Common myeloid progenitor, CD34-positive (primary cell): ENCODE results near the gene TMEM190.

Experiments
- CTCF ChIA-PET: fragments of 350-600 bp; sonication (Branson Sonifier 250); formaldehyde crosslinking; loops from one replicate; lab custom pipeline; 2021; ENCODE audit warnings: antibody characterized with exemption; lab: Charles Lee
- POLR2A ChIA-PET: fragments of 350-600 bp; sonication (Branson Sonifier 250); formaldehyde crosslinking; loops from one replicate; lab custom pipeline; 2021; ENCODE audit warnings: antibody characterized with exemption; lab: Charles Lee
- DNase-seq, 3 donors: peaks; one replicate each; pipeline versions ENCODE4 v3.0.0 to v3.0.0-alpha.2; 2013
- H3K27ac ChIP-seq, 2 experiments: 1 replicate in 1 of 2; 2 replicates in 1 of 2; pipeline ENCODE4 v1.7.0; 2013; ENCODE audit warnings: inconsistent platforms in 2 of 2, low read length in 2 of 2, mild to moderate bottlenecking in 2 of 2, low read depth in 1 of 2, moderate library complexity in 1 of 2; ENCODE audit not compliant: severe bottlenecking in 2 of 2, insufficient read depth in 1 of 2, poor library complexity in 1 of 2
- H3K27me3 ChIP-seq, 5 experiments: replicated peaks in 2 of 5; 1 replicate in 3 of 5; 2 replicates in 2 of 5; pipeline versions ENCODE4 v1.6.1 to v1.7.0; 2013; ENCODE audit warnings: low read length in 4 of 5, mild to moderate bottlenecking in 2 of 5, moderate library complexity in 2 of 5, inconsistent platforms in 1 of 5; ENCODE audit not compliant: insufficient read depth in 5 of 5, control insufficient read depth in 4 of 5
- H3K36me3 ChIP-seq, 4 experiments: 1 replicate in 2 of 4; 2 replicates in 2 of 4; pipeline versions ENCODE4 v1.6.1 to v1.7.0; 2013; ENCODE audit warnings: low read length in 3 of 4, control low read depth in 1 of 4, mild to moderate bottlenecking in 1 of 4; ENCODE audit not compliant: control insufficient read depth in 4 of 4, insufficient read depth in 4 of 4
- H3K4me1 ChIP-seq, 4 experiments: 1 replicate in 3 of 4; 2 replicates in 1 of 4; pipeline versions ENCODE4 v1.6.1 to v1.7.1; 2013; ENCODE audit warnings: low read length in 3 of 4, mild to moderate bottlenecking in 3 of 4, control low read depth in 1 of 4, inconsistent platforms in 1 of 4, moderate library complexity in 1 of 4; ENCODE audit not compliant: control insufficient read depth in 4 of 4, insufficient read depth in 4 of 4; ENCODE audit errors: control extremely low read depth in 1 of 4
- H3K4me3 ChIP-seq, 7 experiments: 1 replicate in 4 of 7; 2 replicates in 3 of 7; pipeline versions ENCODE4 v1.5.1 to v1.7.0; 2013; ENCODE audit warnings: mild to moderate bottlenecking in 7 of 7, low read length in 6 of 7, moderate library complexity in 6 of 7, inconsistent platforms in 2 of 7, low read depth in 2 of 7, control low read depth in 1 of 7; ENCODE audit not compliant: insufficient read depth in 4 of 7, control insufficient read depth in 1 of 7; ENCODE audit errors: extremely low read depth in 1 of 7
- H3K9me3 ChIP-seq, 5 experiments: 1 replicate in 4 of 5; 2 replicates in 1 of 5; pipeline versions ENCODE4 v1.6.1 to v1.7.1; 2013; ENCODE audit warnings: low read length in 4 of 5, mild to moderate bottlenecking in 2 of 5, inconsistent platforms in 1 of 5, low read depth in 1 of 5, moderate library complexity in 1 of 5; ENCODE audit not compliant: control insufficient read depth in 4 of 5, insufficient read depth in 2 of 5; ENCODE audit errors: control extremely low read depth in 1 of 5
- WGBS: methylation state at CpG from one replicate; pipeline ENCODE4 v1.1.5; 2013; ENCODE audit not compliant: insufficient coverage; 5-methylcytosine and 5-hydroxymethylcytosine counted together

The TMEM190 gene

DNA sequence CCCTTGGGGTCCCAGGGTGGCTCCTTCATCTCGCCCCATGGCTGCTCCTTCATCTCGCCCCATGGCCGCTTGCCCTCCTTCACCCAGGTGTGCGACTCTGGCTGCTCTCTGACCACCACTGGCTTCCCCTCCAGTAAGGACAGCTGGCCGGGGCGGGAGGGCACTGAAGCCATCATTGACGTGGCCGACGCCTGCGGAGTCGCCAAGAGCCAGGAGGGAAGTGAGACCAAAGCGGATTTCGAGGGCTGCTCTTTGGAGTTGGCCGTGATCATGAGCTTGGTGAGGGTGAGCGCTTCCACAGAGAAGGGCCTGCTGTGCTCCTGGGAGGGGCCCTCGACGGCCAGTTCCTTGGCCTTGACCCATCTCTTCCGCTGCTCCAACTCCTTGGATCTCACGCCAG, 18.1 kb upstream of the TMEM190 start:
- Histone ChIP-seq H3K27ac (no peak overlapping the region), H3K36me3 (no peaks in the 10 kb centered on the region), H3K4me1 (peaks cover 0 to 14% (median 9%) of the 10 kb centered on the region in 4 experiments), H3K27me3 (peaks cover 0 to 37% (median 8%) of the 10 kb centered on the region in 5 experiments), H3K9me3 (no peaks in the 10 kb centered on the region), H3K4me3 (no peak overlapping the region)
- CTCF ChIA-PET: interaction anchor here (1.3 kb wide), 1 partner anchor 11 kb away, joined by 3 read pairs; no protein-coding TSS in a partner anchor
- DNase-seq: no peak
- POLR2A ChIA-PET: no interaction called here
- 89% methylated on average over 18 of the region's 19 CpGs for WGBS

DNA sequence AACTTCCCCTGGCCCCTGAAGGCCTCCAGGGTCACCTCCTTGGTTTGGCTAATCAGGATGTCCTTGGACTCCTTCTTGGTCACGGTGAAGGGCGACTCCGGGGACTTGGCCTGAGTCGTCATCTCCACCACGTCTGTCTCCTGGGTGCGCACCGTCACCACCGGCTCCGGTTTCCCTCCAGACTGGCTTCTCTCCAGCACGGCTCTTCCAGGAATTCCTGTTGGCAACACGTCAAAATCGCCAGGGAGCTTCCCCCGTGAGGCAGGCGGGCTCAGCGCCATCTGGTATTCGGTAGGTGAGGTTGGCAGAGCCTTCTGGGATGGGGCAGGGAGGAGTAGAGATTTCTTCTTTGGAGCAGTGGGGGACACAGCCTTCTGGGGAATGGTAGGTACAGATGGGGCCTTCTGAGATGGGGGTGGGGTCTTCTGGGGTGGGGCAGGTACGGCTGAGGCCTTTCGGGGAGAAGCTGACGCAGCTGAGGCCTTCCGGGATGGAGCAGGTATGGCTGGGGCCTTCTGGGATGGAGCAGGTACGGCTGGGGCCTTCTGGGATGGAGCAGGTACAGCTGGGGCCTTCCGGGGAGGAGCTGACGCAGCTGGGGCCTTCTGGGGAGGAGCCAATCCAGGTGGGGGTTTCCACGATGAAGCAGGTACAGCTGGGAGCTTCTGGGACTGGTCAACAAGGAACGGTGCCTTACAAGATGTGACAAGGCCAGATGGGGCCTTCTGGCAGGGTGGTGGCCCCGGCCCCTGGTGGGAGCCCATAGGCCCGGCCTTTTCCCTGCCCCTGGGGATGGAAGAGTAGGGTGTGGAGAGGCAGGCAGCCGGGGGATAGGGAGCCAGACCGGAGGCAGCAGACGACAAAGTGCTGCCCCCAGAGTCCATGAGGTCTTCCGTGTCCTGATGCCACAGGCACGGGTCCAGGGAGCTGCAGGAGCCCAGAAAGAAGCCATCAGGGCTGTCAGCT, 17.4 kb upstream of the TMEM190 start:
- ChIA-PET CTCF (interaction anchor here (0.6 to 1.4 kb wide), 3 partner anchors 12 to 19 kb away, joined by 3 read pairs; no protein-coding TSS in a partner anchor), POLR2A (no interaction called here)
- H3K27me3 ChIP-seq: peaks cover 0 to 29% (median 8%) of the 10 kb centered on the region in 5 experiments
- no peak for DNase-seq
- WGBS: 89% methylated on average over 28 of the region's 32 CpGs
- no peak overlapping the region for H3K27ac ChIP-seq
- no peak overlapping the region for H3K4me3 ChIP-seq
- H3K4me1 ChIP-seq: peaks cover 0 to 8% (median 4%) of the 10 kb centered on the region in 4 experiments
- H3K9me3 ChIP-seq: no peaks in the 10 kb centered on the region
- no peaks in the 10 kb centered on the region for H3K36me3 ChIP-seq

DNA sequence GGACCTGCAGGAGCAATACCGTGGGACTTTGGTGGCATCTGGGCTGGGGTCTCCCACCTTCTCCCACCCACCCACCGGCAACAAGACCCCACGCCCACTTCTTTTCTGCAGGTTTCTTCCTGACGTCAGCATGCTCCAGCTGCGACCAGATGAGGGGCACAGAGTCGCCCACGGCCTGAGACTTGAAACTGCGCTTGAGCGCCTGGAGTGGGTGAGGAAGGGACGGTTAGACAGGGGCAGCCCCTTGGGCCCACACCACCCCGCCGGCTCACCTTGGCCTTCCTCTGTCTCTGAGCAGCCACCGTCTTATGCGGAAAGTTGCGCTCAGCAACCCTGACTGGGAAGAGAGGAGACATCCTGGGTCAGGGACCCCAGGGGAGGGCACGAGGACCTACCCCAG, 15.7 kb upstream of the TMEM190 start:
- Histone ChIP-seq H3K27me3 (peaks cover 0 to 15% (median under 1%) of the 10 kb centered on the region in 5 experiments), H3K36me3 (no peaks in the 10 kb centered on the region), H3K27ac (no peak overlapping the region), H3K4me3 (no peak overlapping the region), H3K9me3 (no peaks in the 10 kb centered on the region), H3K4me1 (no peaks in the 10 kb centered on the region)
- ChIA-PET POLR2A (no interaction called here), CTCF (no interaction called here)
- WGBS: 91% methylated on average over 13 of the region's 16 CpGs
- no peak for DNase-seq

DNA sequence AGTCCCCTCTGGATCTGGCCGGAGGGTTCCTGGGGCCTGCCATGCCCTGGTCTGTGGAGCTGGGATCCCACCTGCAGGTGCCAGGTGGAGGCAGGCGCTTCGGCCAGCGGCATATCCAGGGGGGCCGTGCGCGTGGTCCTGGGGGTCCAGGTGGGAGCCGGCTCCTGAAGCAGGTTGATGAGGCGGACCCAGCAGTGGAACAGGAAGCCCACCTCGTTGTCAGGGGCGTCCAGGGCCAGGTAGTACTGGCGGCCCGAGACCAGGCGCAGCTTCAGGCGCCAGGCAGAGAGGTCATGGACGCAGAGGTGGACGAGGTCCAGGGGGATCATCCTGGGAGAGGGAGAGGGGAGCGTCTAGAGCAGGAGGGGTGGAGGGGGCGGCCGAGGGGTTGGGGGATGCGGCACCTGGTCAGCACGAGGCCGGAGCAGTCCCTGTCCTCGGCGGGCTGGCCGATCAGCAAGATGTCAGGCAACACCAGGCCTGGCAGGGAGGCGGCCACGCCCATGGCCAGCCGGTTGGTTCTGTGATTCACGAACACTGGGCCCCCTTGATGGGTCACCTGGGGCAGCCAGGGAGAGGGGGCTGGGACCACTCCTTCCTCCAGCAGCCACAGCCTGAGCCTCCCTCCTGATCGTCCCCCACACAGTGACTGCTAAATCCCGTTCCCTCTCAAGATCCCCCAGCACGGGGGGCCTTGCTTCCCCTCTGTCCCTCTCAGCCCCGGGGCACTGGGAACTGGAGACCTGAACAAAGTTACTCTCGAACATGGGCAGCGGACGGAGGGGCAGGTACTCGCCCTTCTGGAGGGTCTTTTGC, 14.2 kb upstream of the TMEM190 start:
- Histone ChIP-seq H3K27me3 (peaks cover 0 to 5% (median 0%) of the 10 kb centered on the region in 5 experiments), H3K4me3 (no peak overlapping the region), H3K27ac (no peak overlapping the region), H3K36me3 (no peaks in the 10 kb centered on the region), H3K4me1 (no peaks in the 10 kb centered on the region), H3K9me3 (no peaks in the 10 kb centered on the region)
- ChIA-PET CTCF (interaction anchor here (1.1 kb wide), 1 partner anchor 61 kb away, joined by 3 read pairs; no protein-coding TSS in a partner anchor), POLR2A (no interaction called here)
- 90% methylated on average over 35 of the region's 38 CpGs for WGBS
- no peak for DNase-seq

DNA sequence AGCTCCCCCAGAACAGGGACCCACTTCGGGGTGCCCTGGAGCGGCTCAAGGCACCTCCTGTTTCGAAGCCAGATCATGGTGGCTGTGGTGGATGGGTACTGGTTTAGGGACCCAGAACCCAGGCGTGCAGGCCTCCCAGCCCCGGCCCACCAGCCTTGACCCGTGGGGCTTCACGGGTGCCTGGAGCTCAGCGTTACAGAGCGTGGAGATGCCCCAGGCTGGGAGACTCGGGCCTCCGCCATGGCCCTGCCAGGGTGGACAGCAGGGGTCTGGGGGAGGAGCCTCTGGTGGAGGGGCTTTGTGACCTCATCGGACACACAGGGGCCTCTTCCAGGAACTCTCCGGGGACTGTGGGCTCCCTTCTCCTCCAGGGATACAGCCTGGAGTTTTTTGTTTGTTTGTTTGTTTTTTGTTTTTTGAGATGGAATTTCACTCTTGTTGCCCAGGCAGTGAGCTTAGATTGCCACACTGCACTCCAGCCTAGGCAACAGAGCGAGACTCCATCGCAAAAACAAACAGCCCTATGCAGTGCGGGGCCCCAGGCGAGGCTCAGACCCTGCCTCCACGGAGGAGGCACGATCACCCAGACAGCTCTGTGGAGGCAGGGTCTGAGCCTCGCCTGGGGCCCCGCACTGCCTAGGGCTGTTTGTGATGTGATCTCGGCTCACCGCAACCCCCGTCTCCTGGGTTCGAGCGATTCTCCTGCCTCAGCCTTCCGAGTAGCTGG, 13.5 kb upstream of the TMEM190 start, which contains the start of gene GARIN5B:
Gene GARIN5B, minus strand, starts transcription at position 271 of the 727 bp plus-strand sequence. Its CDS starts 194 bp downstream, at position 77.
- POLR2A ChIA-PET: no interaction called here

DNA sequence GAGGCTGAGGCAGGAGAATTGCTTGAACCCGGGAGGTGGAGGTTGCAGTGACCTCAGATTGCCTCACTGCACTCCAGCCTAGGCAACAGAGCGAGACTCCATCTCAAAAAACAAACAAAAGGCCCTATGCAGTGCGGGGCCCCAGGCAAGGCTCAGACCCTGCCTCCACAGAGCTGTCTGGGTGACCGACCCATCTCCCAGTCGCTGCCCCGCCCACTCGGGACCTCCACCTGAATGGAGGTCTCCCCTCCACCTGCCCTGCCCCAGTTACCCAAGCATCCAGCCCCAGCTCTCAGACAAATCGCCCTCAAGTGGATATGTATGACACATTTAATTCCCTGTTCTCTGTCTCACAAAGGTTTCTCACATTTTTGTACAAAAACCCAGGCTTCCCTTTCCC, 11.4 kb upstream of the TMEM190 start:
- ChIA-PET CTCF (no interaction called here), POLR2A (no interaction called here)
- Histone ChIP-seq H3K4me3 (no peak overlapping the region), H3K36me3 (no peaks in the 10 kb centered on the region), H3K4me1 (peaks cover 0 to 13% (median 8%) of the 10 kb centered on the region in 4 experiments), H3K27me3 (peaks cover 0 to 29% (median 5%) of the 10 kb centered on the region in 5 experiments), H3K27ac (no peak overlapping the region), H3K9me3 (no peaks in the 10 kb centered on the region)
- DNase-seq: no peak
- WGBS: 92% methylated on average over 6 of the region's 8 CpGs

More for the DNA sequence above, 13.5 kb upstream of the TMEM190 start, which contains the start of gene GARIN5B:
- peaks cover 0 to 9% (median 3%) of the 10 kb centered on the region in 5 experiments for H3K27me3 ChIP-seq
- H3K4me1 ChIP-seq: no peaks in the 10 kb centered on the region
- no peak within 1 kb of the TSS for H3K27ac ChIP-seq
- no peak within 1 kb of the TSS for H3K4me3 ChIP-seq
- CTCF ChIA-PET: interaction anchor here (1.0 to 1.1 kb wide), 2 partner anchors 10 to 62 kb away, joined by 3 read pairs; no protein-coding TSS in a partner anchor
- no peak for DNase-seq
- H3K36me3 ChIP-seq: no peaks in the 10 kb centered on the region
- no peaks in the 10 kb centered on the region for H3K9me3 ChIP-seq
- 92% methylated on average over 23 of the region's 27 CpGs for WGBS
